ENCODE measurements around the gene NKD2. TPM values are rescaled to one million over a fixed set of nuclear protein-coding genes. Genes with fewer than 3 reads are reported as not detected.

NKD2 gene
- total RNA-seq, 2 experiments from 2014 or later: 1.4 to 2.5 TPM

- DNase-seq: no peak
- Mint-ChIP-seq H3K9me3 (peaks cover 19% of the 10 kb centered on the region), H3K27ac (no peak overlapping the region), H3K4me1 (ENCODE audit: low read depth) (peaks cover 3% of the 10 kb centered on the region), H3K36me3 (ENCODE audit: low read depth) (no peaks in the 10 kb centered on the region), H3K27me3 (ENCODE audit: low read depth) (no peaks in the 10 kb centered on the region), H3K4me3 (no peak overlapping the region)
- CTCF ChIA-PET: no interaction called here
- intact Hi-C loops (cut with micrococcal nuclease): no loop called here
These were observed 29.2 kb downstream of the NKD2 start for GRCh38 chr5:1037671-1038416.

- Mint-ChIP-seq H3K27me3 (ENCODE audit: low read depth) (no peaks in the 10 kb centered on the region), H3K4me3 (no peak overlapping the region), H3K27ac (no peak overlapping the region), H3K9me3 (peaks cover 26% of the 10 kb centered on the region), H3K36me3 (ENCODE audit: low read depth) (no peaks in the 10 kb centered on the region), H3K4me1 (ENCODE audit: low read depth) (peaks cover 4% of the 10 kb centered on the region)
- DNase-seq: no peak
- CTCF ChIA-PET: no interaction called here
- intact Hi-C loops (cut with micrococcal nuclease): no loop called here
These were observed 30.0 kb downstream of the NKD2 start for GRCh38 chr5:1038417-1039209.

- no peaks in the 10 kb centered on the region for H3K27me3 Mint-ChIP-seq (ENCODE audit: low read depth)
- peaks cover 32% of the 10 kb centered on the region for H3K9me3 Mint-ChIP-seq
- H3K4me1 Mint-ChIP-seq (ENCODE audit: low read depth): peaks cover 7% of the 10 kb centered on the region
- DNase-seq: no peak
- intact Hi-C loops (cut with micrococcal nuclease): no loop called here
- no peak overlapping the region for H3K4me3 Mint-ChIP-seq
- CTCF ChIA-PET: no interaction called here
- no peaks in the 10 kb centered on the region for H3K36me3 Mint-ChIP-seq (ENCODE audit: low read depth)
- H3K27ac Mint-ChIP-seq: no peak overlapping the region
These were observed 30.6 kb downstream of the NKD2 start for GRCh38 chr5:1039210-1039548.

GRCh38 chr5:1039706-1040260 lies 31.2 kb downstream of the NKD2 start:
- no peak for DNase-seq

GRCh38 chr5:1040571-1040970 lies 32.0 kb downstream of the NKD2 start:
- Mint-ChIP-seq H3K9me3 (peaks cover 46% of the 10 kb centered on the region), H3K27ac (no peak overlapping the region), H3K4me1 (ENCODE audit: low read depth) (peaks cover 7% of the 10 kb centered on the region), H3K36me3 (ENCODE audit: low read depth) (no peaks in the 10 kb centered on the region), H3K27me3 (ENCODE audit: low read depth) (no peaks in the 10 kb centered on the region), H3K4me3 (no peak overlapping the region)
- CTCF ChIA-PET: no interaction called here
- DNase-seq: no peak
- intact Hi-C loops (cut with micrococcal nuclease): no loop called here

More at GRCh38 chr5:1039706-1040260, 31.2 kb downstream of the NKD2 start:
- H3K4me3 Mint-ChIP-seq: no peak overlapping the region
- CTCF ChIA-PET: no interaction called here
- H3K9me3 Mint-ChIP-seq: peaks cover 38% of the 10 kb centered on the region
- H3K27ac Mint-ChIP-seq: no peak overlapping the region
- no peaks in the 10 kb centered on the region for H3K27me3 Mint-ChIP-seq (ENCODE audit: low read depth)
- intact Hi-C loops (cut with micrococcal nuclease): no loop called here
- H3K36me3 Mint-ChIP-seq (ENCODE audit: low read depth): no peaks in the 10 kb centered on the region
- H3K4me1 Mint-ChIP-seq (ENCODE audit: low read depth): peaks cover 7% of the 10 kb centered on the region

GRCh38 chr5:1041225-1042143 lies 32.9 kb downstream of the NKD2 start:
- intact Hi-C loops (cut with micrococcal nuclease): no loop called here
- CTCF ChIA-PET: no interaction called here
- peaks cover 7% of the 10 kb centered on the region for H3K4me1 Mint-ChIP-seq (ENCODE audit: low read depth)
- no peak for DNase-seq
- H3K27me3 Mint-ChIP-seq (ENCODE audit: low read depth): no peaks in the 10 kb centered on the region
- H3K9me3 Mint-ChIP-seq: peaks cover 55% of the 10 kb centered on the region
- no peak overlapping the region for H3K27ac Mint-ChIP-seq
- no peaks in the 10 kb centered on the region for H3K36me3 Mint-ChIP-seq (ENCODE audit: low read depth)
- no peak overlapping the region for H3K4me3 Mint-ChIP-seq

GRCh38 chr5:1042626-1043025 lies 34.0 kb downstream of the NKD2 start:
- Mint-ChIP-seq H3K4me1 (ENCODE audit: low read depth) (peaks cover 7% of the 10 kb centered on the region), H3K4me3 (no peak overlapping the region), H3K27me3 (ENCODE audit: low read depth) (no peaks in the 10 kb centered on the region), H3K27ac (no peak overlapping the region), H3K36me3 (ENCODE audit: low read depth) (no peaks in the 10 kb centered on the region), H3K9me3 (peaks cover 66% of the 10 kb centered on the region)
- DNase-seq: no peak
- intact Hi-C loops (cut with micrococcal nuclease): no loop called here
- CTCF ChIA-PET: no interaction called here

GRCh38 chr5:1043327-1043726 lies 34.7 kb downstream of the NKD2 start:
- H3K27ac Mint-ChIP-seq: no peak overlapping the region
- peaks cover 7% of the 10 kb centered on the region for H3K4me1 Mint-ChIP-seq (ENCODE audit: low read depth)
- no peak for DNase-seq
- H3K36me3 Mint-ChIP-seq (ENCODE audit: low read depth): no peaks in the 10 kb centered on the region
- H3K9me3 Mint-ChIP-seq: peaks cover 73% of the 10 kb centered on the region
- no peaks in the 10 kb centered on the region for H3K27me3 Mint-ChIP-seq (ENCODE audit: low read depth)
- intact Hi-C loops (cut with micrococcal nuclease): no loop called here
- H3K4me3 Mint-ChIP-seq: no peak overlapping the region
- CTCF ChIA-PET: no interaction called here

GRCh38 chr5:1044117-1044516 lies 35.5 kb downstream of the NKD2 start:
- H3K36me3 Mint-ChIP-seq (ENCODE audit: low read depth): no peaks in the 10 kb centered on the region
- H3K27ac Mint-ChIP-seq: no peak overlapping the region
- CTCF ChIA-PET: no interaction called here
- DNase-seq: no peak
- peaks cover 7% of the 10 kb centered on the region for H3K4me1 Mint-ChIP-seq (ENCODE audit: low read depth)
- no peaks in the 10 kb centered on the region for H3K27me3 Mint-ChIP-seq (ENCODE audit: low read depth)
- intact Hi-C loops (cut with micrococcal nuclease): no loop called here
- peaks cover 74% of the 10 kb centered on the region for H3K9me3 Mint-ChIP-seq
- H3K4me3 Mint-ChIP-seq: no peak overlapping the region

GRCh38 chr5:1045960-1046560 lies 37.5 kb downstream of the NKD2 start:
- no peaks in the 10 kb centered on the region for H3K36me3 Mint-ChIP-seq (ENCODE audit: low read depth)
- H3K27ac Mint-ChIP-seq: no peak overlapping the region
- peaks cover 72% of the 10 kb centered on the region for H3K9me3 Mint-ChIP-seq
- H3K27me3 Mint-ChIP-seq (ENCODE audit: low read depth): no peaks in the 10 kb centered on the region
- DNase-seq: no peak
- H3K4me3 Mint-ChIP-seq: no peak overlapping the region
- CTCF ChIA-PET: no interaction called here
- intact Hi-C loops (cut with micrococcal nuclease): no loop called here
- peaks cover 4% of the 10 kb centered on the region for H3K4me1 Mint-ChIP-seq (ENCODE audit: low read depth)

- intact Hi-C loops (cut with micrococcal nuclease): no loop called here
- Mint-ChIP-seq H3K36me3 (ENCODE audit: low read depth) (peaks cover 2% of the 10 kb centered on the region), H3K27me3 (ENCODE audit: low read depth) (no peaks in the 10 kb centered on the region), H3K4me3 (no peak overlapping the region), H3K4me1 (ENCODE audit: low read depth) (peaks cover 4% of the 10 kb centered on the region), H3K9me3 (peaks cover 59% of the 10 kb centered on the region), H3K27ac (no peak overlapping the region)
- no peak for DNase-seq
- CTCF ChIA-PET: no interaction called here
These were observed 38.8 kb downstream of the NKD2 start for GRCh38 chr5:1047332-1047965.
